HPDE6-E6E7 (cell line): ENCODE measurements around the gene WNT5B.
"Not testable (repeated sequence)": the region's sequence is repeated elsewhere in the genome, so short reads cannot be mapped to it uniquely, and the experiment has no call there.

ENCODE experiments used
- DNase-seq: peaks from one replicate; pipeline ENCODE4 v3.0.0; 2011; ENCODE audit warnings: missing footprints; ENCODE audit errors: extremely low spot score

Gene WNT5B

DNA sequence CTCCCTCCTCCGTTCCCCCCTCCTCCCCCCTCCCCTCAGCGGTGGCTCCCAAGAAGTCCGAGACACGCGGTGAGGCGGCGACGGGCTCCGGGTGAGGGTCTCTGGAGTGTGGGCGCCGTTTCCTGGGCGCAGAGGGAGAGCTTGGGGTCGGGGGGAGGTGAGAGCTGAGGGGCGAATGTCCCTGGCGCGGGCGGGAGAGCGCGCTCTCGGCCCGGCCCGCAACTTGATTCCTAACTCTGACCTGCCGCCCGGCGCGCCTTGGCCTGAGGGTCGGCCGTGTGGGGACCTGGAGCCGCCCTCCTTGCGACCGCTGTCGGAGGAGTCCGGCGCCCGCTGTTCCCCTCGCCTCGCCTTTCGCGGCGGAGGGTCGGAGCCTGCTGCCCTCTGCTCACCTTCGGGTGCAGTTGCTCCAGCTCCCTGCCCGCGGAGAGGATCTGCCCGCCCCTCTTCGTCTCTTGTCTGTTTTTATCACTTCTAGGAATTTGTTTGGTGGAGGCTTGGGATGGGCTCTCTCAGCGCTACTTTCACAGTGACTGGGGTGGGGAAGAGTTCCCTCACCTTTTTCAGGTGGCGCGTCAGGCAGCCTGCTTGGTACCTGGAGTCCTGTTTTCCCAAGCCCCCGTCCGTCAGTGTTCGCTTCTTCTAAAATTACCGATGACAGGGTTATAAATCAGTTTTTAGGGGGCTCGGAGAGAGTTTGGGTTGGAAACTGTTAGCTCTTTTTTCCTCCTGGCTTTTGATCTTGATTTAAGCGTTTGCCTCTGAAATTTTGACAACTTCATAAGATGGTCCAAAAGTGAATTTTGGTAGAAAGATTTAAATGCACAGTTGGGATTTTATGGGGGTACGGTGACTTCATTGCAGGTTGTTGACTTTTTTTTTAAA, 62.3 kb downstream of the WNT5B start:
- DNase-seq: no peak

DNA sequence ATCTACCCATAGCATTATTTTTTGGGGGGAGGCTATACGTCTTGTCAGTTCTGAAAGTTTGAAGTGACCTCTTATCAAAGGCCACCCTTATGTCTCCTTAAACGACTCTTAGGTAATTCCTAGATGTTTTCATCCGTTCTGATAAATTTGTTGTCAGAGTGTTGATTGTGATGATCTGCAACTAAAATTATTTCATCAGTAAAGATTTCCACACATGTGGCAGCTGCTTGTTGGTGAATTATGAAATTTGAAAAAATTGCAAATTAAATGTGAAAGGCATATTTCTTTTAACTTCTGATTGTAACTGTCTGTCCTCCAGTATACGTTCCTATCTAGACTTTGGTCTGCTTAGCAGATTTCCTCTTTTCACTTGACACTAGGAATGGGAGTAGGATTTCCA, 63.2 kb downstream of the WNT5B start:
- no peak for DNase-seq

DNA sequence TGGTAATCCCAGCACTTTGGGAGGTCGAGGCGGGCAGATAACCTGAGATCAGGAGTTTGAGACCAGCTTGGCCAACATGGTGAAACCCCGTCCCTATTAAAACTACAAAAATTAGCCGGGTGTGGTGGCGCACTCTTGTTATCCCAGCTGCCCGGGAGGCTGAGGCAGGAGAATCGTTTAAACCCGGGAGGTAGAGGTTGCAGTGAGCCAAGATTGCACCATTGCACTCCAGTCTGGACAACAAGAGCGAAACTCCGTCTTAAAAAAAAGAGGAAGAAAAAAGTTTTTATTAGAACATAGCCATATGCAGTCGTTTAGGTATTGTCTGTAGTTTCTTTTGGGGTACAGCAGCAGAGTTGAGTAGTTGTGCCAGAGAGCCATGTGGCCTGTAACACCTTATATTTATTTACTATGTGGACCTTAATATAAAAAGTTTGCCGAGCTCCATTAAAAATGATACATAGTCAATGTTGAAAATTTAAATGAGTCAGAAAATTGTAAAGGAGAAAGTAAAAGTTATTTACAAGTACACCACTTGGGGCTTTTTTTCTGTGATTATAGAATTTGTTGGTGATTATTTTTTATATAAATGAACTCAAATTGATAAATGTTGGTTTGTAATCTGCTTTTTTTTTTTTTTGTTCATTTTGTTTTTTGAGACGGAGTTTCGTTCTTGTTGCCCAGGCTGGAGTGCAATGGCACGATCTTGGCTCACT, 64.0 kb downstream of the WNT5B start:
- DNase-seq: no peak

DNA sequence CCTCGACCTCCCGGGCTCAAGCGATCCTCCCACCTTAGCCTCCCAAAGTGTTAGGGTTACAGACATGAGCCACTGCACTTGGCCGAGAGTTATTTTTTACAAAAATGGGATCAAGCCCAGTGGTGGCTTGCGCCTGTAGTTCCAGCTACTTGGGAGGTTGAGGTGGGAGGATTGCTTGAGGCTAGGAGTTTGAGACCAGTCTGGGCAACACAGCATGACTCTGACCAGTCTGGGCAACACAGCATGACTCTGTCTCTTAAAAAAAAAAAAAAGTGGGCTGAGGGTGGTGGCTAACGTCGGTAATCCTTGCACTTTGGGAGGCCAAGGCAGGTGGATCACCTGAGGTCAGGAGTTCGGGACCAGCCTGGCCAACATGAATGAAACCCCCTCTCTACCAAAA, 66.1 kb downstream of the WNT5B start:
- not testable (repeated sequence) for DNase-seq

DNA sequence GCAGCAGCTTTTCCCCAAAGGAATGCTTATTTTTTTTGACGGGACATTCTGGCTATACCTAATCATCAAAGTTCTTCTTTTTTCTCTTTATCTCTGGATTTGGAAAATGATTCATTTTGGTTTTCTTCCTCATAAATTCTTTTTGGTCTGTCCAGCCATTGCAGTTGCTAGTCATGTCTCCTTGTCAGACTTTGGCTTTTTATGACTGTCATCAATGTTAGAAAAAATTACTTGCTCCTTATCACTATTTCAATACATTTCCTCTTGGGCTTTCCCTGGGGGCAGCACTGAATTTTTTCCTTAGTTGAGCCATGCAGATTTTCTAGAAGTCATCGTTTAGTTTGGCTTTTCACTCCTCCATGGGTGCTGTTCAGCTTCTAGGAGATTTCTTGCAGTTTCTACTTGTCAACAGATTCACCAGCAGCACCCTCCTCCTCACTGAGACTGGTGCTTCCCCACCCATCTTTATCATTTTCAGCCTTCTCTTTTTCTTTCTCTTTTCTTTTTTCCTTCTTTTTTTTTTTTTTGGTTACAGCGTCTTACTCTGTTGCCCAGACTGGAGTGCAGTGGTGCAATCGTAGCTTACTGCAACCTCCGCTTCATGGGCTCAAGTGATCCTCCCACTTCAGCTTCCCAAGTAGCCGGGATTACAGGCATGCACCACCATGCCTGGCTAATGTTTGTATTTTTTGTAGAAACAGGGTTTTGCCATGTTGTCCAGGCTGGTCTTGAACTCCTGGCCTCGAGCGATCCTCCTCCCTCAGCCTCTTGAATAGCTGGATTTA, 67.0 kb downstream of the WNT5B start:
- no peak for DNase-seq

DNA sequence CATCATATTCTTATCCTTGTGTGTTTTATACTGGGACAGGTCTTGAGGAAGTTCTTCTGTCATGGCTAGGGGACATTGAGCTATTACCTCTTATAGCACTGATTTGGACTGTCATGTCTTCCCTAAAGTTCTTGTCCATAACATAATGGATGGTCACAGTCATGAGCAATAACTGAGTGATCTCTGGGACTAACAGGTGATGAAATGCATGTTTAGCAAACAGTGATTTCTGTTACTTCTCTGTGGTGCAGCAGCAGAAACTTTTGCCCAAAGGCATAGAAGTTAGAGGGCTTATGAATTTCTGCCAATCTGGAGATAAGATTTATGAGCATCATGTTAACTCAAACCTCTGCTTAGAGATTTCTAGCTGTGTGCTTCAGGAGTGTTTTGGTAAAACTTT, 67.8 kb downstream of the WNT5B start:
- DNase-seq: no peak
